A549 (cell line): ENCODE measurements around the gene MEG3. TPM values are rescaled to one million over a fixed set of nuclear protein-coding genes. Genes with fewer than 3 reads are reported as not detected.

ENCODE experiments used
- ATAC-seq, 2 experiments: fragments of 200-7000 bp in 1 of 2; fragments of >200 bp in 1 of 2; cut with Nextera tagmentation in 1 of 2; cut with Tn5 transposase in 1 of 2; 3 replicates each; pipeline versions ENCODE4 v1.8.0 to v1.9.1; 2018 to 2020; ENCODE audit warnings: mild to moderate bottlenecking in 1 of 2, moderate library complexity in 1 of 2
- CTCF ChIA-PET: fragments of 300-600 bp; sonication (Branson Sonifier 250); formaldehyde crosslinking; extraction: SDS; loops from one replicate; lab custom pipeline; 2021; ENCODE audit warnings: antibody characterized with exemption, inconsistent platforms; lab: Yijun Ruan, JAX
- POLR2A ChIA-PET: fragments of 350-600 bp; formaldehyde crosslinking; extraction: SDS; loops from one replicate; lab custom pipeline; 2021; ENCODE audit warnings: antibody characterized with exemption, inconsistent platforms; lab: Yijun Ruan, JAX
- DNase-seq, 2 experiments: peaks; one replicate each; pipeline versions ENCODE4 v3.0.0 to v3.0.0-alpha.2; 2011 to 2016; ENCODE audit warnings: low read depth in 1 of 2, low spot score in 1 of 2
- FAIRE-seq: peaks from 2 replicates; lab custom pipeline; 2011; peaks lifted over from hg19 to GRCh38; lab: Jason Lieb, UNC
- H3K27ac ChIP-seq, 2 experiments: fragments of >200 bp; sonication (Bioruptor Twin); formaldehyde crosslinking; 3 replicates each; pipeline ENCODE4 v1.5.1; 2016 to 2017
- H3K4me1 ChIP-seq: fragments of >200 bp; sonication (Bioruptor Twin); formaldehyde crosslinking; 3 replicates; pipeline ENCODE4 v1.6.1; 2016
- H3K4me2 ChIP-seq: fragments of >200 bp; sonication (Bioruptor Twin); formaldehyde crosslinking; 3 replicates; pipeline ENCODE4 v1.6.1; 2016
- H3K4me3 ChIP-seq: fragments of >200 bp; sonication (Bioruptor Twin); formaldehyde crosslinking; 3 replicates; pipeline ENCODE4 v1.5.1; 2016
- H3K9me3 ChIP-seq: fragments of >200 bp; sonication (Bioruptor Twin); formaldehyde crosslinking; 3 replicates; pipeline ENCODE4 v1.6.1; 2016
- CBX2 ChIP-seq: fragments of 200-600 bp; sonication (generic); IDR thresholded peaks from 2 replicates; pipeline ENCODE4 v1.6.1; 2016; ENCODE audit warnings: low read depth, mild to moderate bottlenecking, borderline replicate concordance
- CHD2 ChIP-seq: fragments of 150-350 bp; IDR thresholded peaks from 2 replicates; pipeline ENCODE4 v1.6.1; 2014; ENCODE audit warnings: low read length; ENCODE audit not compliant: partially characterized antibody
- EHF ChIP-seq: fragments of 250-450 bp; sonication (Bioruptor Pico); IDR thresholded peaks from 2 replicates; pipeline ENCODE4 v1.5.0; 2020; ENCODE audit warnings: mild to moderate bottlenecking
- EHMT2 ChIP-seq: fragments of 200-600 bp; sonication (generic); IDR thresholded peaks from 2 replicates; pipeline ENCODE4 v1.6.1; 2016; ENCODE audit warnings: antibody characterized with exemption, low read depth, mild to moderate bottlenecking, moderate library complexity
- EP300 ChIP-seq, 2 experiments: fragments of >200 bp; sonication (Bioruptor Twin); formaldehyde crosslinking; IDR thresholded peaks; 2 replicates in 1 of 2; 3 replicates in 1 of 2; pipeline ENCODE4 v1.6.1; 2016 to 2017
- HOXB13 ChIP-seq: fragments of 250-450 bp; sonication (Bioruptor Pico); IDR thresholded peaks from 2 replicates; pipeline ENCODE4 v1.5.0; 2020; ENCODE audit warnings: low read depth, mild to moderate bottlenecking, moderate library complexity
- JUNB ChIP-seq: fragments of >200 bp; sonication (Bioruptor Twin); formaldehyde crosslinking; IDR thresholded peaks from 2 replicates; pipeline ENCODE4 v1.6.1; 2016
- MAX ChIP-seq: IDR thresholded peaks from 2 replicates; pipeline ENCODE4 v1.6.1; 2012
- MYC ChIP-seq: IDR thresholded peaks from 2 replicates; pipeline ENCODE4 v1.6.1; 2012; ENCODE audit warnings: mild to moderate bottlenecking, inconsistent platforms, low read length, improper control_type of control experiment, borderline replicate concordance
- NR3C1 ChIP-seq: fragments of >200 bp; sonication (Bioruptor Twin); formaldehyde crosslinking; IDR thresholded peaks from 3 replicates; pipeline ENCODE4 v1.6.1; 2017
- ZC3H11A ChIP-seq: fragments of 450-650 bp; IDR thresholded peaks from 2 replicates; pipeline ENCODE4 v1.6.1; 2014; ENCODE audit warnings: antibody characterized with exemption, mild to moderate bottlenecking
- WGBS: methylation state at CpG from one replicate; pipeline ENCODE4 v1.1.6; 2017; ENCODE audit errors: missing lambda C conversion rate; 5-methylcytosine and 5-hydroxymethylcytosine counted together
- polyA plus RNA-seq, 4 experiments: library from polyadenylated mRNA; depleted of rRNA in 3 of 4; stranded (reverse); fragments of >200 nt; fragmentation: RNase III in 1 of 4; extraction: RNeasy Plus Mini Kit Qiagen cat#74134 plus additional on column Dnase treatment in 1 of 4; gene quantifications; 2 replicates in 3 of 4; 3 replicates in 1 of 4; pipeline ENCODE4 v1.2.3, GENCODE V29; 2011 to 2017
- small RNA-seq, 6 experiments: library from RNA; depleted of rRNA; stranded (forward); fragments of <200 nt; gene quantifications; one replicate each; pipeline ENCODE3, GENCODE V24; 2012
- TF ChIP-seq, protein P1 (sequence below): fragments of 250-450 bp; sonication (Bioruptor Pico); IDR thresholded peaks from 2 replicates; pipeline ENCODE4 v1.5.0; 2020; ENCODE audit warnings: low read depth, mild to moderate bottlenecking, moderate library complexity
- TF ChIP-seq, protein P2 (sequence below): fragments of 200-600 bp; sonication (generic); IDR thresholded peaks from 2 replicates; pipeline ENCODE4 v1.6.1; 2016; ENCODE audit warnings: antibody characterized with exemption, mild to moderate bottlenecking, moderate library complexity

MEG3 gene
- polyA plus RNA-seq, 2 of the 4 experiments (the other 2 are of a cell fraction) = 27.0 to 56.7 TPM

- TF ChIP-seq HOXB13 (CRISPR knock-in tag) (no peak), EHF (CRISPR knock-in tag) (no peak), ZC3H11A (no peak), CBX2 (no peak), EHMT2 (no peak), EP300 (IDR thresholded peaks at IDR 0.05) (no peak), MYC (no peak), NR3C1 (no peak), JUNB (no peak), MAX (no peak), CHD2 (no peak)
- TF ChIP-seq, protein P1, sequence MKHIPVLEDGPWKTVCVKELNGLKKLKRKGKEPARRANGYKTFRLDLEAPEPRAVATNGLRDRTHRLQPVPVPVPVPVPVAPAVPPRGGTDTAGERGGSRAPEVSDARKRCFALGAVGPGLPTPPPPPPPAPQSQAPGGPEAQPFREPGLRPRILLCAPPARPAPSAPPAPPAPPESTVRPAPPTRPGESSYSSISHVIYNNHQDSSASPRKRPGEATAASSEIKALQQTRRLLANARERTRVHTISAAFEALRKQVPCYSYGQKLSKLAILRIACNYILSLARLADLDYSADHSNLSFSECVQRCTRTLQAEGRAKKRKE (CRISPR knock-in tag) = no peak
- TF ChIP-seq, protein P2, sequence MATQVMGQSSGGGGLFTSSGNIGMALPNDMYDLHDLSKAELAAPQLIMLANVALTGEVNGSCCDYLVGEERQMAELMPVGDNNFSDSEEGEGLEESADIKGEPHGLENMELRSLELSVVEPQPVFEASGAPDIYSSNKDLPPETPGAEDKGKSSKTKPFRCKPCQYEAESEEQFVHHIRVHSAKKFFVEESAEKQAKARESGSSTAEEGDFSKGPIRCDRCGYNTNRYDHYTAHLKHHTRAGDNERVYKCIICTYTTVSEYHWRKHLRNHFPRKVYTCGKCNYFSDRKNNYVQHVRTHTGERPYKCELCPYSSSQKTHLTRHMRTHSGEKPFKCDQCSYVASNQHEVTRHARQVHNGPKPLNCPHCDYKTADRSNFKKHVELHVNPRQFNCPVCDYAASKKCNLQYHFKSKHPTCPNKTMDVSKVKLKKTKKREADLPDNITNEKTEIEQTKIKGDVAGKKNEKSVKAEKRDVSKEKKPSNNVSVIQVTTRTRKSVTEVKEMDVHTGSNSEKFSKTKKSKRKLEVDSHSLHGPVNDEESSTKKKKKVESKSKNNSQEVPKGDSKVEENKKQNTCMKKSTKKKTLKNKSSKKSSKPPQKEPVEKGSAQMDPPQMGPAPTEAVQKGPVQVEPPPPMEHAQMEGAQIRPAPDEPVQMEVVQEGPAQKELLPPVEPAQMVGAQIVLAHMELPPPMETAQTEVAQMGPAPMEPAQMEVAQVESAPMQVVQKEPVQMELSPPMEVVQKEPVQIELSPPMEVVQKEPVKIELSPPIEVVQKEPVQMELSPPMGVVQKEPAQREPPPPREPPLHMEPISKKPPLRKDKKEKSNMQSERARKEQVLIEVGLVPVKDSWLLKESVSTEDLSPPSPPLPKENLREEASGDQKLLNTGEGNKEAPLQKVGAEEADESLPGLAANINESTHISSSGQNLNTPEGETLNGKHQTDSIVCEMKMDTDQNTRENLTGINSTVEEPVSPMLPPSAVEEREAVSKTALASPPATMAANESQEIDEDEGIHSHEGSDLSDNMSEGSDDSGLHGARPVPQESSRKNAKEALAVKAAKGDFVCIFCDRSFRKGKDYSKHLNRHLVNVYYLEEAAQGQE = no peak
- H3K4me3 ChIP-seq = no peak overlapping the region
- ATAC-seq (no peak), DNase-seq (no peak), FAIRE-seq (no peak)
- H3K27ac ChIP-seq = no peak overlapping the region
- H3K4me2 ChIP-seq = no peak overlapping the region
- 90% methylated on average over 9 of the region's 9 CpGs for WGBS
- no peaks in the 10 kb centered on the region for H3K9me3 ChIP-seq
- H3K4me1 ChIP-seq = peaks cover 19% of the 10 kb centered on the region
- ChIA-PET CTCF (no interaction called here), POLR2A (no interaction called here)
These were observed 83.5 kb downstream of the MEG3 start for GRCh38 chr14:100909439-100909838.

Small RNAs within 50 kb of the gene (small RNA-seq; reads per million reads assigned to genes)
- gene AL117190.3 (0 reads per million in 6 experiments), gene MIR127 (0 reads per million in 6 experiments), gene MIR136 (0 reads per million in 6 experiments), gene MIR2392 (0 reads per million in 6 experiments), gene MIR337 (2.1 to 340 (median 199) reads per million in 6 experiments), gene MIR431 (0 reads per million in 6 experiments), gene MIR432 (0 reads per million in 6 experiments), gene MIR433 (0 reads per million in 6 experiments), gene MIR493 (2.8 to 164 (median 113) reads per million in 6 experiments), gene RF01928 (0 reads per million in 6 experiments), gene RF02145 (0 reads per million in 6 experiments), gene SNORD112 (0 to 5.2 (median 0.59) reads per million in 6 experiments)

Other genes with a start within 250 kb of the MEG3 start
- 1.4 and 1.5 TPM in 2 replicates for gene BEGAIN, start 238.7 kb upstream of the MEG3 start, polyA plus RNA-seq (2011; rRNA removed)
- gene BEGAIN, start 238.7 kb upstream of the MEG3 start, polyA plus RNA-seq (2017; fragmentation: RNase III; extraction: RNeasy Plus Mini Kit Qiagen cat#74134 plus additional on column Dnase treatment) = 1.9 to 3.7 TPM (median 2.3 TPM) in 3 replicates
- 0.13 TPM in 1 of 2 replicates, not detected in the other for gene DLK1, start 99.2 kb upstream of the MEG3 start, polyA plus RNA-seq (2011; rRNA removed)
- gene DLK1, start 99.2 kb upstream of the MEG3 start, polyA plus RNA-seq (2017; fragmentation: RNase III; extraction: RNeasy Plus Mini Kit Qiagen cat#74134 plus additional on column Dnase treatment) = 0.06 to 0.08 TPM in 2 of 3 replicates, not detected in the other
- gene RTL1, start 77.6 kb downstream of the MEG3 start, polyA plus RNA-seq (2011; rRNA removed) = 0.01 TPM in 1 of 2 replicates, not detected in the other
- 0.01 to 0.03 TPM in 2 of 3 replicates, not detected in the other for gene RTL1, start 77.6 kb downstream of the MEG3 start, polyA plus RNA-seq (2017; fragmentation: RNase III; extraction: RNeasy Plus Mini Kit Qiagen cat#74134 plus additional on column Dnase treatment)